B cell (primary cell): ENCODE results near the gene TIGD2.

ENCODE experiments used
- EZH2 ChIP-seq: IDR thresholded peaks from 2 replicates; pipeline ENCODE4 v1.6.1; 2012; ENCODE audit warnings: borderline replicate concordance, low read depth, mild to moderate bottlenecking, moderate library complexity, low read length; ENCODE audit not compliant: insufficient read depth, poor library complexity, severe bottlenecking
- TF ChIP-seq, protein P1 (sequence below): fragments of 200-600 bp; IDR thresholded peaks from one replicate; pipeline ENCODE4 v1.8.0; 2022; ENCODE audit warnings: antibody characterized with exemption, mild to moderate bottlenecking

DNA sequence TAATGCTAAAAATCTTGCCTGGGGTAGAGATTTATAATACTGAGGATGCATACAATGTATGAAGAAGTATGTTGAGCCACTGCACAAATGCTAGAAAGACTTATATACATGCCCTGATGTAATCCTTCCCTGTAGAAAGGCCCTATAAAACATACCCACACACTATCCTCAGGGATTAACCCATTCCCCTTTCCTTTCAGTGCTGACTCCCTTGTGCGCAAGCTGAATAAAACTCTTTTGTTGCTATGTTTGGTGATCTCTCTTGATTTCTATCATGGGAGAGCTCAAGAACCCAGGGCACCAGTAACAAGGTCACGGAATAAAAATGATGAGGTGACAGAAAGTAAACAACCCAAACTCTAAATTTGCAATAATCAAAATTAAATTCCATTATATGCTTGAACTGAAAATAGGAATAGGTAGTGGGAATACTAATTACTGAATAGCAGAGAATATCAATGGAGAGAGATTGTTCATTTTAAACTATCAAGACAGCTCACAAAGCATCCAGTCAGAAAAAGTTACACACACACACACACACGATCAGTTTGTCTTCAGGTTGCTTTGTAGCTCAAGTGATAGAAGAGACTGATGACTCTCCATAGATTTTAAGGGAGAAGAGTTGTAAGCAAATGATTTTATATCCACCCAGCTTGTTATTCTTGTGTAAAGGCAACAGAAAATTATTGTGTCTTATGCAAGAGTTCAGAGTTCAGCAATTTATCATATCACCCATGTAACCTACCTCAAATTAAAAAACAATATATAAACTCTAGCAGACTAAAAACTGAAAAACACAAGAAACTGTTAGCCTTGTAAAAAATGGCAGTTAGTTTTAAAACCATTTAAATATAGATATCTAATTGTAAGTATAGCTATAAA, 14.8 kb downstream of the TIGD2 start:
- TF ChIP-seq, protein P1, sequence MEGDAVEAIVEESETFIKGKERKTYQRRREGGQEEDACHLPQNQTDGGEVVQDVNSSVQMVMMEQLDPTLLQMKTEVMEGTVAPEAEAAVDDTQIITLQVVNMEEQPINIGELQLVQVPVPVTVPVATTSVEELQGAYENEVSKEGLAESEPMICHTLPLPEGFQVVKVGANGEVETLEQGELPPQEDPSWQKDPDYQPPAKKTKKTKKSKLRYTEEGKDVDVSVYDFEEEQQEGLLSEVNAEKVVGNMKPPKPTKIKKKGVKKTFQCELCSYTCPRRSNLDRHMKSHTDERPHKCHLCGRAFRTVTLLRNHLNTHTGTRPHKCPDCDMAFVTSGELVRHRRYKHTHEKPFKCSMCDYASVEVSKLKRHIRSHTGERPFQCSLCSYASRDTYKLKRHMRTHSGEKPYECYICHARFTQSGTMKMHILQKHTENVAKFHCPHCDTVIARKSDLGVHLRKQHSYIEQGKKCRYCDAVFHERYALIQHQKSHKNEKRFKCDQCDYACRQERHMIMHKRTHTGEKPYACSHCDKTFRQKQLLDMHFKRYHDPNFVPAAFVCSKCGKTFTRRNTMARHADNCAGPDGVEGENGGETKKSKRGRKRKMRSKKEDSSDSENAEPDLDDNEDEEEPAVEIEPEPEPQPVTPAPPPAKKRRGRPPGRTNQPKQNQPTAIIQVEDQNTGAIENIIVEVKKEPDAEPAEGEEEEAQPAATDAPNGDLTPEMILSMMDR, result no peak
- no peak for TF ChIP-seq EZH2
